ENCODE measurements around the gene NR2F6.
"Not testable (repeated sequence)": the region's sequence is repeated elsewhere in the genome, so short reads cannot be mapped to it uniquely, and the experiment has no call there.

Gene NR2F6

DNA sequence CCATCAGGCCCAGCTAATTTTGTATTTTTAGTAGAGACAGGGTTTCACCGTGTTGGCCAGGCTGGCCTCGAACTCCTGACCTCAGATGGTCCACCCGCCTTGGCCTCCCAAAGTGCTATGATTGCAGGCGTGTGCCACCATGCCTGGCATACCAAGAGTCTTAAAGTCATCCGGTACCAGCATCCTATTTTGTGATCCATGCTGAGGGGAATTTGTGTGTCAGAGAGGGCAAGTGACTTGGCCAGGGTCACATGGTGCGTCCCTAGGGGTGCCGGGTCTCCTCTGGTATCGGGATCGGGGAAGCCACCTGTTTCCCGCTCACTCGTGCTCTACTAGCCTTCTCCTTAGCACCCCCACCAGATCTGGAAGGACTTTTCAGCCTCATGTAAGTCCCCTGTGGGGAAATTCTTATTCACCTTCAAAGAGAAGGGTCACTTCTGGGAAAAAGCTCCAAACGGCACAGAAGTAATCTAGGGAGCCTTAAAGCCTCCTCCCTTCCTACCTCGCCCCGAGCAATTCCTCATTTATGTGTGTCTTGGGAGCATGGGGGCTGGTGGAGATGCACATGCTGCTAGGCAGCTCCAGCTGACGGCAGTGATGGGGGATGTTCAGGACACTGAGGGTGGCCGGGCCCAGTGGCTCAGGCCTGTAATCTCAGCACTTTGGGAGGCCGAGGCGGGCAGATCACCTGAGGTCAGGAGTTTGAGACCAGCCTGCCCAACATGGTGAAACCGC lies 29.9 kb upstream of the NR2F6 start:
- no peak for DNase-seq (ENCODE audit: low read depth, low spot score)
- TF ChIP-seq ZNF274 (IDR thresholded peaks at IDR 0.05; ENCODE audit: low read depth, low read length) = no peak
- TF ChIP-seq SUZ12 (IDR thresholded peaks at IDR 0.05; ENCODE audit: extremely low read depth, insufficient read depth, insufficient read length) = no peak
- no peak for TF ChIP-seq YY1 (IDR thresholded peaks at IDR 0.05; ENCODE audit: insufficient read depth, insufficient read length)
- Histone ChIP-seq H3K27me3 (ENCODE audit: insufficient read depth, insufficient read length) (no peaks in the 10 kb centered on the region), H3K9ac (ENCODE audit: insufficient read length, low read depth) (no peak overlapping the region), H3K9me3 (ENCODE audit: insufficient read depth, low read length) (no peaks in the 10 kb centered on the region), H3K4me3 (ENCODE audit: insufficient read length, low read depth) (no peak overlapping the region), H3K36me3 (ENCODE audit: insufficient read depth, insufficient read length, low read length) (peaks cover 75% of the 10 kb centered on the region), H3K4me1 (ENCODE audit: insufficient read depth, insufficient read length) (peaks cover 2% of the 10 kb centered on the region)

DNA sequence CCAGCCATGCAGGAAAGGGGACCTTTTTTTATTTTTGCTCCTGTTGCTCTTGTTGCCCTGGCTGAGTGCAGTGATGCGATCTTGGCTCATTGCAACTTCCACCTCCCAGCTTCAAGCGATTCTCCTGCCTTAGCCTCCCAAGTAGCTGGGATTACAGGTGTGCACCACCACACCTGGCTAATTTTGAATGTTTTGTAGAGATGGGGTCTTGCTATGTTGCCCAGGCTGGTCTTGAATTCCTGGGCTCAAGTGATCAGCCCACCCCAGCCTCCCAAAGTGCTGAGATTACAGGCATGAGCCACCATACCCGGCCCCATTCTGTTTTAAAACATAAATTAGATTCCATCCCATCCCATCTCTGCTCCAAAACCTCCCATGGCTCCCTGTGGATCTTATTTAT lies 29.2 kb upstream of the NR2F6 start:
- peaks cover 80% of the 10 kb centered on the region for H3K36me3 ChIP-seq (ENCODE audit: insufficient read depth, insufficient read length, low read length)

DNA sequence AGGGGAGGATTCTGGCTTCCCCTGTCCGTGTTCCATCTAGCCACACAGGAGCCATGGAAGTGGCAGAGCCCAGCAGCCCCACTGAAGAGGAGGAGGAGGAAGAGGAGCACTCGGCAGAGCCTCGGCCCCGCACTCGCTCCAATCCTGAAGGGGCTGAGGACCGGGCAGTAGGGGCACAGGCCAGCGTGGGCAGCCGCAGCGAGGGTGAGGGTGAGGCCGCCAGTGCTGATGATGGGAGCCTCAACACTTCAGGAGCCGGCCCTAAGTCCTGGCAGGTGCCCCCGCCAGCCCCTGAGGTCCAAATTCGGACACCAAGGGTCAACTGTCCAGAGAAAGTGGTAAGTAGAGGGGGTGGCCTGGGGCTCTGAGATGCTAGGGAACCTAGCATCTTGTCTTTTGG lies 23.0 kb upstream of the NR2F6 start:
- Histone ChIP-seq H3K36me3 (ENCODE audit: insufficient read depth, insufficient read length, low read length) (peaks cover 38% of the 10 kb centered on the region), H3K9me3 (ENCODE audit: insufficient read depth, low read length) (no peaks in the 10 kb centered on the region), H3K4me1 (ENCODE audit: insufficient read depth, insufficient read length) (no peaks in the 10 kb centered on the region), H3K27me3 (ENCODE audit: insufficient read depth, insufficient read length) (no peaks in the 10 kb centered on the region), H3K9ac (ENCODE audit: insufficient read length, low read depth) (no peak overlapping the region), H3K4me3 (ENCODE audit: insufficient read length, low read depth) (no peak overlapping the region)
- TF ChIP-seq SUZ12 (IDR thresholded peaks at IDR 0.05; ENCODE audit: extremely low read depth, insufficient read depth, insufficient read length) (no peak), YY1 (IDR thresholded peaks at IDR 0.05; ENCODE audit: insufficient read depth, insufficient read length) (no peak), ZNF274 (IDR thresholded peaks at IDR 0.05; ENCODE audit: low read depth, low read length) (no peak)
- no peak for DNase-seq (ENCODE audit: low read depth, low spot score)

More for the DNA sequence above, 29.2 kb upstream of the NR2F6 start:
- not testable (repeated sequence) for H3K27me3 ChIP-seq (ENCODE audit: insufficient read depth, insufficient read length); H3K9me3 ChIP-seq (ENCODE audit: insufficient read depth, low read length); H3K4me3 ChIP-seq (ENCODE audit: insufficient read length, low read depth); H3K9ac ChIP-seq (ENCODE audit: insufficient read length, low read depth); H3K4me1 ChIP-seq (ENCODE audit: insufficient read depth, insufficient read length); DNase-seq (ENCODE audit: low read depth, low spot score)

DNA sequence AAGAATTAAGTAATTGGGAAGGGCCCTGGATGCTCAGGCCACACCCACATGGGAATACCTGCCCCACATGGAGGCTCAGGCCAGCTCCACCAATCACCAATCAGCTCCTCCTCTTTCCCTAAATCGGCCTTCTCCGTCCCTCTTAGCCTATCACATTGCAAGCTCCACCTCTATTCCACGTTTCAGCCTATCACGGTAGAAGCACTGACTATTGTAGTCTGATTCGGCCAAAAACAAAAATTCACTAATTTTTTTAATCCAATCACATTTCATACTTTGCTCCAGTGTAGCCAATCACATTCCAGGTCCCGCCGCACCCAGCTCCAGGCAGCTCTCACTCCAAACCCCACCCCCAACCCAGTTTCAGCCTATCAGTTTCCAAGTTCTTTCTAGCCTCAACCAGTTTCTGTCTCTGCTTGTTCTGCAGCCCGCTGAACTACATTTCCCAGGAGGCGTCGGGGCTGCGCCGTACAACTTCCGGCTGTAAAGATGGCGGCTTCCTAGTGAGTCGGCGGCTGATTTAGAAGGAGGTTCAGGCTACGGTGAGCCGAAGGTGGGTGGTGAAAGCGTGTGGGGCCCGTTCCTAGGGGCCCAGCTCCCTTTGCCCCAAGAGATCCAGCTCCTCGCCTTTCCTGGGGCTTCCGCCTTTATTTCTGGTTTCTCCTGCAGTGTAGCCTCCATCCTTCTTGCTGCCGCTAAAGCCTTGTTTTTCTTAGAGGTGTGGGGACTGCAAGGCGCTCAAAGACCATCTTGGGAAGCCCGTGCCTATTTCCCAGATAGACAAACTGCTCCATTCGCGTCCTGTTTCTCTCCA lies 21.5 kb upstream of the NR2F6 start, which contains the start of gene BABAM1:
Gene BABAM1, plus strand, starts transcription at position 469 of the 814 bp plus-strand sequence. CDS start 1,364 bp downstream, outside the sequence.
- peak; percentile 97 for DNase-seq (ENCODE audit: low read depth, low spot score)
- peak within 1 kb of the TSS; percentile 94 for H3K9ac ChIP-seq (ENCODE audit: insufficient read length, low read depth)
- H3K4me3 ChIP-seq (ENCODE audit: insufficient read length, low read depth) = peak within 1 kb of the TSS; percentile 85
- H3K27me3 ChIP-seq (ENCODE audit: insufficient read depth, insufficient read length) = no peaks in the 10 kb centered on the region
- TF ChIP-seq YY1 (IDR thresholded peaks at IDR 0.05; ENCODE audit: insufficient read depth, insufficient read length) (peak; percentile 90), ZNF274 (IDR thresholded peaks at IDR 0.05; ENCODE audit: low read depth, low read length) (no peak)
- no peaks in the 10 kb centered on the region for H3K4me1 ChIP-seq (ENCODE audit: insufficient read depth, insufficient read length)
- no peaks in the 10 kb centered on the region for H3K9me3 ChIP-seq (ENCODE audit: insufficient read depth, low read length)
- peaks cover 30% of the 10 kb centered on the region for H3K36me3 ChIP-seq (ENCODE audit: insufficient read depth, insufficient read length, low read length)

- no peaks in the 10 kb centered on the region for H3K4me1 ChIP-seq (ENCODE audit: insufficient read depth, insufficient read length)
- H3K4me3 ChIP-seq (ENCODE audit: insufficient read length, low read depth) = no peak overlapping the region
- no peak overlapping the region for H3K9ac ChIP-seq (ENCODE audit: insufficient read length, low read depth)
- no peaks in the 10 kb centered on the region for H3K27me3 ChIP-seq (ENCODE audit: insufficient read depth, insufficient read length)
- DNase-seq (ENCODE audit: low read depth, low spot score) = no peak
- TF ChIP-seq YY1 (IDR thresholded peaks at IDR 0.05; ENCODE audit: insufficient read depth, insufficient read length) (no peak), SUZ12 (IDR thresholded peaks at IDR 0.05; ENCODE audit: extremely low read depth, insufficient read depth, insufficient read length) (no peak), ZNF274 (IDR thresholded peaks at IDR 0.05; ENCODE audit: low read depth, low read length) (no peak)
- peaks cover 24% of the 10 kb centered on the region for H3K36me3 ChIP-seq (ENCODE audit: insufficient read depth, insufficient read length, low read length)
- no peaks in the 10 kb centered on the region for H3K9me3 ChIP-seq (ENCODE audit: insufficient read depth, low read length)
Observed at GRCh38 chr19:17266589-17266974, 20.9 kb upstream of the NR2F6 start.

- Histone ChIP-seq H3K9me3 (ENCODE audit: insufficient read depth, low read length) (no peaks in the 10 kb centered on the region), H3K4me3 (ENCODE audit: insufficient read length, low read depth) (no peak overlapping the region), H3K27me3 (ENCODE audit: insufficient read depth, insufficient read length) (no peaks in the 10 kb centered on the region), H3K4me1 (ENCODE audit: insufficient read depth, insufficient read length) (no peaks in the 10 kb centered on the region), H3K9ac (ENCODE audit: insufficient read length, low read depth) (no peak overlapping the region), H3K36me3 (ENCODE audit: insufficient read depth, insufficient read length, low read length) (peaks cover 19% of the 10 kb centered on the region)
- DNase-seq (ENCODE audit: low read depth, low spot score) = no peak
- no peak for TF ChIP-seq SUZ12 (IDR thresholded peaks at IDR 0.05; ENCODE audit: extremely low read depth, insufficient read depth, insufficient read length)
- TF ChIP-seq YY1 (IDR thresholded peaks at IDR 0.05; ENCODE audit: insufficient read depth, insufficient read length) = no peak
- TF ChIP-seq ZNF274 (IDR thresholded peaks at IDR 0.05; ENCODE audit: low read depth, low read length) = no peak
Observed at GRCh38 chr19:17266026-17266425, 20.3 kb upstream of the NR2F6 start.

GRCh38 chr19:17264641-17264979 lies 18.9 kb upstream of the NR2F6 start, which contains the start of gene USHBP1:
Gene USHBP1 (minus strand): TSS chr19:17264745. CDS start chr19:17264299, 446 bp downstream.
- H3K27me3 ChIP-seq (ENCODE audit: insufficient read depth, insufficient read length) = no peaks in the 10 kb centered on the region
- H3K36me3 ChIP-seq (ENCODE audit: insufficient read depth, insufficient read length, low read length) = peaks cover 10% of the 10 kb centered on the region
- no peak for DNase-seq (ENCODE audit: low read depth, low spot score)
- TF ChIP-seq SUZ12 (IDR thresholded peaks at IDR 0.05; ENCODE audit: extremely low read depth, insufficient read depth, insufficient read length) (no peak), YY1 (IDR thresholded peaks at IDR 0.05; ENCODE audit: insufficient read depth, insufficient read length) (no peak), ZNF274 (IDR thresholded peaks at IDR 0.05; ENCODE audit: low read depth, low read length) (no peak)
- no peak within 1 kb of the TSS for H3K9ac ChIP-seq (ENCODE audit: insufficient read length, low read depth)
- no peak within 1 kb of the TSS for H3K4me3 ChIP-seq (ENCODE audit: insufficient read length, low read depth)
- H3K4me1 ChIP-seq (ENCODE audit: insufficient read depth, insufficient read length) = no peaks in the 10 kb centered on the region
- peaks cover 12% of the 10 kb centered on the region; the same call in 1 of the 2 replicates for H3K9me3 ChIP-seq (ENCODE audit: insufficient read depth, low read length)

Data from NT2/D1 (cell line).